Stimulated activated CD4-positive, alpha-beta T cell treated with anti-CD3 and anti-CD28 coated beads, TNF-alpha, amount 100 ng/mL, for 48 hours (primary cell): ENCODE data around the gene DDX10.

ENCODE experiments used
- DNase-seq, 3 donors: peaks; one replicate each; pipeline ENCODE4 v3.0.0-alpha.2; 2020; ENCODE audit warnings: low read depth in 3 of 3

DDX10 gene

DNA sequence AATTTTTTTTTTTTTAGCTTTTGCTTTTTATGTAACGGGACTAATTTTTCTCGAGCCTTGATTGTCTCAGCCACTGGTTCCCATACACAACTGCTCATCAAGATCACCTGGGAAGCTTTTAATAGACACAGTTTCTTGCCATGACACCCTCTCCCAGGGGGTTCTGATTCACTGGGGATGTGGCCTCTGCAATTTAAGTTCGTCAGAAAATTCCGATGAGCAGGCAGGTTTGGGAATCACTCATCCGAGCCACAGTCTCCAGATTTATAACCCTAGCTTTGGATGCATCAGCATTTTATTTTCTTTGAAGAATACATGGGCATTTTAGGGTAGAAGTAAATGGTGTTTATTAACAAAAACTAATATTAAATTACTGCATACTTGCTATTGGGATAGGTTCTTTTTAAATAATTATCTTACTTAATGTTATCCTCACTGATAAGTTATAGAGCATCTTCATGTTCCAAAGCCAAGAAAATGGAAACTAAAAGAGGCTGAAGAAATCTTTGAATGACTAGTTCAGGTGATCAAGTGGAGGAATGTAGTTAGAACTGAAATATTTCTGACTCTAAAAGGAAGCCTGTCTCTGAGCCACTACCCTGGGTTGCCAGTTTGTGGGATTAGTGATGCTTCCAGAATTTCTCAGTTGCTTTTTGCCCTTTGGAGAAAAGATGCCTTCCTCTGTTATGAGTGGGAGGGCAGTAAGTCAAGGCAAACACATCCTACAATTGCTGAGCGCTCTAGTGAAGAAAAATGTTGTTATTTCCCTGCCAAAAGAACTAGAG lies 319.0 kb downstream of the DDX10 start:
- DNase-seq, result no peak

DNA sequence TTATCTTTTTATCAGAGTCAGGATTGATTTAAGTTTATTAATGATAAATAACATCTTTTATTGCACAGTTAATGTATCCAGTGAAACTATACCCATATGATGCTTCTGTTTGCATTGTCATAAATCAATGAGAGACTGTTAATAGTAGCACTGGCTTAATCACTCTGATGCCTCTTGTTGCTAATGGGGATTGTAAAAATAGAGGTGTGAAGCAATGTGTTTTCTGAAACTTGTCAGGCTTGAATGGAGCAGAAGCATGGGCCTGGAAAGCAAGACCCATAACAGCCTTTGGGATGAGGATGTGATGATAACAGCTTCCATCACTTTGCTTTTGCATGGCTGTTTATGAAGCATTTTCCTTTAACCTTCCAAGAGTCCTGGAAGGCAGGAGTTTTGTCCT lies 319.7 kb downstream of the DDX10 start:
- DNase-seq, result no peak

DNA sequence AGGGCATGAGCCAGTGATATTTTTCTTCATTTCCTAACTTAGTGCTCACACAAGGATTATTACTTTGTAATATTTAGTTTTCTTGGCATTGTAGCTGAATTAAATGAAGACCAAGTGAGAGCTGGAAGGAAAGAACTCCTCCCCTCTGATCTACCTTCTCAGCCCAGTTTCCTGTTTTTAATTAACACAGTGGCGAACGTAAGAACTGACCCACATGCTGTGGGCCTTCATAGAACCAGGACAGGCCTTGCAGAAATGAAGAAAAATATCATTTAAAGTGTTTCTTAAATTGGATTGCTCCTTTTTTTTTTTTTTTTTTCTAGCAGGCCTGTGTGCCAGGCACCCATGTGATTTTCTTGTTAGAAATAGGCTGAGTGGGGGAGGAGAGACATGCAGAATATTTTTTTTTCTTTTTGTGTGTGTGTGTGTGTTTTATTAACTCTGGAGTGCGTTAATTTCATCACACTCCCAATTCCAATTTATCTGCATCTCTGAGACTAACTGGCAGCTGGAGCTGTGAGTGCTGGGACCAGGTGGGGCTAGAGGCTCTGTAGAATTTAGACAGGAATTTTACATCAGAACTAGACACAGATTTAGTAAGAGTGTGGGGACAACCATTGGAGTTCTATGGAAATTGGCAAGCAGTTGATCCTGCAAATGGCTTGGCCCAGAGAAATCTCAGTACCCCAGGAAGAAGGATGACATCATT lies 320.5 kb downstream of the DDX10 start:
- no peak for DNase-seq

DNA sequence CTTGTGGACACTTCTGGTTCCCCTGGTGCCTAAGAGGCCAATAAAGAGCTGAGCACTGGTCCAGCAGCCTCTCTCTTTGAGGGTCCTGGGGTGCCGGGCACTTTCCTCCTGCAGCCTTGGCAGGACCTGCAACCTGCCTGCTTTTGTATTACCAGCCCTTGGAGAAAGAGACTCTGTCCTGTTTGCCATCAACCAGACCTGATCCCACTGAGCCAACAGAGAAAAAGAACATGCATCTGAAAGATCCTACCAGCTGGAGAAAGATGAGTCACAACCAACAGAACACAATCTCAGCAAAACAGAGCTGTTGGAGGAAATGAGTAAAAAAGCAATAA lies 321.0 kb downstream of the DDX10 start:
- no peak for DNase-seq
